Measurements from ENCODE around the gene FLT4. TPM values are rescaled to one million over a fixed set of nuclear protein-coding genes. Genes with fewer than 3 reads are reported as not detected.

FLT4 gene
- total and polyA plus RNA-seq, 2 experiments from 2014 or later, result 3.4 to 13.8 TPM

DNA sequence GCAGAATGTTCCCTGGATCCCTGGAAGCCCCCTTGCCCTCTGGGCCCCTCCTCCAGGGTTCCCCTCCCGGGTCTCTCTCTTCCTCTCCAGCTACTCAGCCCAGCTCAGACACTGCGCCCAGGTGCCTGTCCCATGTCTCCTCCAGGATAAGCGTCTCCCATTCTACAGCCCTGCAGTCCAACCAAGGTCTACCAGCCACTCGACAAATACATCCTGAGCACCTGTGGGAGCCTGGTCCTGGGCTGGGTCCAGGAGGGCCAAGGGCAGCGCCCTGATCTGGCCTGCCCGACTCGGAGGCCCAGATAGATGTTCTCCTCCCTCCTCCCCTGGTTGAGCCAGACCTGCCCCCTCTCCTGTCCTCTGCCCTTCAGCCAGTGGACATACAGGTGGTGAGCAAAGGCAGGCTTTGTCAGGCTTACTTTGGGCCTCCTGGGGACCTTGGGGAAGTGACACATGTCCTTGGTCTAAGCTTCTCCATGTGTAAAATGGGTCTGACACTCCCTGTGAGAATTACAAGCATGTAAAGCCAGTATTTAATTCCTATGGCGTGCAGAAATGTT lies 1.4 kb downstream of the FLT4 start:
- peaks cover 48% of the 10 kb centered on the region for H3K27me3 Mint-ChIP-seq (ENCODE audit: insufficient read depth, low read depth, poor library complexity)
- no peak overlapping the region for H3K27ac Mint-ChIP-seq
- no peaks in the 10 kb centered on the region for H3K9me2 ChIP-seq (ENCODE audit: insufficient read depth)
- no peak overlapping the region for H2AFZ ChIP-seq
- H3K4me1 ChIP-seq (ENCODE audit: insufficient read depth), result no peaks in the 10 kb centered on the region; the same call in 1 of the 2 replicates
- H3F3A ChIP-seq (replicated peaks; ENCODE audit: low read depth), result no peaks in the 10 kb centered on the region
- H3K36me3 Mint-ChIP-seq (ENCODE audit: low read depth), result no peaks in the 10 kb centered on the region; the same call in 2 of the 3 replicates
- H3K4me2 ChIP-seq, result peak overlapping the region; percentile 90; the same call in 1 of the 2 replicates
- H3K27me3 ChIP-seq (ENCODE audit: insufficient read depth), result peaks cover 49% of the 10 kb centered on the region
- TF ChIP-seq POLR2AphosphoS5 (IDR thresholded peaks at IDR 0.05; ENCODE audit: low read depth) (no peak), ETS1 (IDR thresholded peaks at IDR 0.05) (no peak), JUNB (IDR thresholded peaks at IDR 0.05; ENCODE audit: unreplicated experiment) (no peak), EZH2 (IDR thresholded peaks at IDR 0.05; ENCODE audit: low read depth, unreplicated experiment) (no peak), CREB1 (CRISPR knock-in tag; IDR thresholded peaks at IDR 0.05; ENCODE audit: low read depth) (no peak), REST (IDR thresholded peaks at IDR 0.05; ENCODE audit: unreplicated experiment) (no peak), STAT1 (IDR thresholded peaks at IDR 0.05; ENCODE audit: unreplicated experiment) (no peak), NANOG (IDR thresholded peaks at IDR 0.05; ENCODE audit: borderline replicate concordance) (no peak), ZNF331 (CRISPR knock-in tag; IDR thresholded peaks at IDR 0.05; ENCODE audit: low read depth) (no peak), EZH2phosphoT487 (IDR thresholded peaks at IDR 0.05; ENCODE audit: unreplicated experiment) (no peak), ZNF114 (CRISPR knock-in tag; IDR thresholded peaks at IDR 0.05) (no peak)
- TF ChIP-seq, protein P1, sequence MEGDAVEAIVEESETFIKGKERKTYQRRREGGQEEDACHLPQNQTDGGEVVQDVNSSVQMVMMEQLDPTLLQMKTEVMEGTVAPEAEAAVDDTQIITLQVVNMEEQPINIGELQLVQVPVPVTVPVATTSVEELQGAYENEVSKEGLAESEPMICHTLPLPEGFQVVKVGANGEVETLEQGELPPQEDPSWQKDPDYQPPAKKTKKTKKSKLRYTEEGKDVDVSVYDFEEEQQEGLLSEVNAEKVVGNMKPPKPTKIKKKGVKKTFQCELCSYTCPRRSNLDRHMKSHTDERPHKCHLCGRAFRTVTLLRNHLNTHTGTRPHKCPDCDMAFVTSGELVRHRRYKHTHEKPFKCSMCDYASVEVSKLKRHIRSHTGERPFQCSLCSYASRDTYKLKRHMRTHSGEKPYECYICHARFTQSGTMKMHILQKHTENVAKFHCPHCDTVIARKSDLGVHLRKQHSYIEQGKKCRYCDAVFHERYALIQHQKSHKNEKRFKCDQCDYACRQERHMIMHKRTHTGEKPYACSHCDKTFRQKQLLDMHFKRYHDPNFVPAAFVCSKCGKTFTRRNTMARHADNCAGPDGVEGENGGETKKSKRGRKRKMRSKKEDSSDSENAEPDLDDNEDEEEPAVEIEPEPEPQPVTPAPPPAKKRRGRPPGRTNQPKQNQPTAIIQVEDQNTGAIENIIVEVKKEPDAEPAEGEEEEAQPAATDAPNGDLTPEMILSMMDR (conservative IDR thresholded peaks at IDR 0.05; ENCODE audit: low read depth in 2 of 2), result no peak
- TF ChIP-seq, protein P2, sequence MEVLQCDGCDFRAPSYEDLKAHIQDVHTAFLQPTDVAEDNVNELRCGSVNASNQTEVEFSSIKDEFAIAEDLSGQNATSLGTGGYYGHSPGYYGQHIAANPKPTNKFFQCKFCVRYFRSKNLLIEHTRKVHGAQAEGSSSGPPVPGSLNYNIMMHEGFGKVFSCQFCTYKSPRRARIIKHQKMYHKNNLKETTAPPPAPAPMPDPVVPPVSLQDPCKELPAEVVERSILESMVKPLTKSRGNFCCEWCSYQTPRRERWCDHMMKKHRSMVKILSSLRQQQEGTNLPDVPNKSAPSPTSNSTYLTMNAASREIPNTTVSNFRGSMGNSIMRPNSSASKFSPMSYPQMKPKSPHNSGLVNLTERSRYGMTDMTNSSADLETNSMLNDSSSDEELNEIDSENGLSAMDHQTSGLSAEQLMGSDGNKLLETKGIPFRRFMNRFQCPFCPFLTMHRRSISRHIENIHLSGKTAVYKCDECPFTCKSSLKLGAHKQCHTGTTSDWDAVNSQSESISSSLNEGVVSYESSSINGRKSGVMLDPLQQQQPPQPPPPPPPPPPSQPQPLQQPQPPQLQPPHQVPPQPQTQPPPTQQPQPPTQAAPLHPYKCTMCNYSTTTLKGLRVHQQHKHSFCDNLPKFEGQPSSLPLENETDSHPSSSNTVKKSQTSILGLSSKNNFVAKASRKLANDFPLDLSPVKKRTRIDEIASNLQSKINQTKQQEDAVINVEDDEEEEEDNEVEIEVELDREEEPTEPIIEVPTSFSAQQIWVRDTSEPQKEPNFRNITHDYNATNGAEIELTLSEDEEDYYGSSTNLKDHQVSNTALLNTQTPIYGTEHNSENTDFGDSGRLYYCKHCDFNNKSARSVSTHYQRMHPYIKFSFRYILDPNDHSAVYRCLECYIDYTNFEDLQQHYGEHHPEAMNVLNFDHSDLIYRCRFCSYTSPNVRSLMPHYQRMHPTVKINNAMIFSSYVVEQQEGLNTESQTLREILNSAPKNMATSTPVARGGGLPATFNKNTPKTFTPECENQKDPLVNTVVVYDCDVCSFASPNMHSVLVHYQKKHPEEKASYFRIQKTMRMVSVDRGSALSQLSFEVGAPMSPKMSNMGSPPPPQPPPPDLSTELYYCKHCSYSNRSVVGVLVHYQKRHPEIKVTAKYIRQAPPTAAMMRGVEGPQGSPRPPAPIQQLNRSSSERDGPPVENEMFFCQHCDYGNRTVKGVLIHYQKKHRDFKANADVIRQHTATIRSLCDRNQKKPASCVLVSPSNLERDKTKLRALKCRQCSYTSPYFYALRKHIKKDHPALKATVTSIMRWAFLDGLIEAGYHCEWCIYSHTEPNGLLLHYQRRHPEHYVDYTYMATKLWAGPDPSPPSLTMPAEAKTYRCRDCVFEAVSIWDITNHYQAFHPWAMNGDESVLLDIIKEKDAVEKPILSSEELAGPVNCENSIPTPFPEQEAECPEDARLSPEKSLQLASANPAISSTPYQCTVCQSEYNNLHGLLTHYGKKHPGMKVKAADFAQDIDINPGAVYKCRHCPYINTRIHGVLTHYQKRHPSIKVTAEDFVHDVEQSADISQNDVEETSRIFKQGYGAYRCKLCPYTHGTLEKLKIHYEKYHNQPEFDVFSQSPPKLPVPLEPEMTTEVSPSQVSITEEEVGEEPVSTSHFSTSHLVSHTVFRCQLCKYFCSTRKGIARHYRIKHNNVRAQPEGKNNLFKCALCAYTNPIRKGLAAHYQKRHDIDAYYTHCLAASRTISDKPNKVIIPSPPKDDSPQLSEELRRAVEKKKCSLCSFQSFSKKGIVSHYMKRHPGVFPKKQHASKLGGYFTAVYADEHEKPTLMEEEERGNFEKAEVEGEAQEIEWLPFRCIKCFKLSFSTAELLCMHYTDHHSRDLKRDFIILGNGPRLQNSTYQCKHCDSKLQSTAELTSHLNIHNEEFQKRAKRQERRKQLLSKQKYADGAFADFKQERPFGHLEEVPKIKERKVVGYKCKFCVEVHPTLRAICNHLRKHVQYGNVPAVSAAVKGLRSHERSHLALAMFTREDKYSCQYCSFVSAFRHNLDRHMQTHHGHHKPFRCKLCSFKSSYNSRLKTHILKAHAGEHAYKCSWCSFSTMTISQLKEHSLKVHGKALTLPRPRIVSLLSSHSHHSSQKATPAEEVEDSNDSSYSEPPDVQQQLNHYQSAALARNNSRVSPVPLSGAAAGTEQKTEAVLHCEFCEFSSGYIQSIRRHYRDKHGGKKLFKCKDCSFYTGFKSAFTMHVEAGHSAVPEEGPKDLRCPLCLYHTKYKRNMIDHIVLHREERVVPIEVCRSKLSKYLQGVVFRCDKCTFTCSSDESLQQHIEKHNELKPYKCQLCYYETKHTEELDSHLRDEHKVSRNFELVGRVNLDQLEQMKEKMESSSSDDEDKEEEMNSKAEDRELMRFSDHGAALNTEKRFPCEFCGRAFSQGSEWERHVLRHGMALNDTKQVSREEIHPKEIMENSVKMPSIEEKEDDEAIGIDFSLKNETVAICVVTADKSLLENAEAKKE (CRISPR knock-in tag; IDR thresholded peaks at IDR 0.05), result no peak
- peaks cover 16% of the 10 kb centered on the region for H3K4me1 Mint-ChIP-seq
- peak overlapping the region; percentile 72 for H3K4me3 Mint-ChIP-seq
- DNase-seq (ENCODE audit: low spot score) (no peak), ATAC-seq (no peak)
- H3K4me3 ChIP-seq, result peak overlapping the region; percentile 69
- no peak overlapping the region for H3K27ac ChIP-seq (ENCODE audit: low read depth)
- H3K79me2 ChIP-seq (replicated peaks; ENCODE audit: insufficient read depth), result no peaks in the 10 kb centered on the region
- H3K9me3 Mint-ChIP-seq, result no peaks in the 10 kb centered on the region
- no peaks in the 10 kb centered on the region; the same call in 1 of the 2 replicates for H4K20me1 ChIP-seq (replicated peaks; ENCODE audit: insufficient read depth)
- no peaks in the 10 kb centered on the region for H3K36me3 ChIP-seq (ENCODE audit: insufficient read depth)
